Limb (tissue), 2 donors: Measurements from ENCODE around the gene GUCY2C.
A peak's percentile ranks its signal among the peaks of the same experiment; 100 is the strongest.
"Not testable (repeated sequence)": the region's sequence is repeated elsewhere in the genome, so short reads cannot be mapped to it uniquely, and the experiment has no call there.

Experiments
- DNase-seq, 2 donors: peaks; one replicate each; pipeline ENCODE4 v3.0.0-alpha.2; 2016; ENCODE audit errors: extremely low spot score in 2 of 2

Gene GUCY2C

GRCh38 chr12:14696265-14696741, at the start of gene GUCY2C:
GUCY2C (minus strand) TSS chr12:14696599; CDS start chr12:14696448, 151 bp downstream.
- no peak for DNase-seq

- DNase-seq: no peak
Measured at GRCh38 chr12:14743061-14743460, 46.7 kb upstream of the GUCY2C start.

- DNase-seq: no peak
Measured at GRCh38 chr12:14741942-14742341, 45.5 kb upstream of the GUCY2C start.

- no peak for DNase-seq
Measured at GRCh38 chr12:14741153-14741552, 44.8 kb upstream of the GUCY2C start.

- not testable (repeated sequence) for DNase-seq
Measured at GRCh38 chr12:14736441-14736840, 40.0 kb upstream of the GUCY2C start.

GRCh38 chr12:14731821-14732220, 35.4 kb upstream of the GUCY2C start:
- DNase-seq: no peak

GRCh38 chr12:14729586-14729985, 33.2 kb upstream of the GUCY2C start:
- no peak for DNase-seq

GRCh38 chr12:14723763-14724162, 27.4 kb upstream of the GUCY2C start:
- DNase-seq: no peak

GRCh38 chr12:14716848-14717444, 20.5 kb upstream of the GUCY2C start:
- DNase-seq: no peak

GRCh38 chr12:14714437-14714836, 18.0 kb upstream of the GUCY2C start:
- no peak for DNase-seq

GRCh38 chr12:14710632-14711320, 14.4 kb upstream of the GUCY2C start:
- no peak for DNase-seq

- DNase-seq: no peak
Measured at GRCh38 chr12:14701809-14702568, 5.6 kb upstream of the GUCY2C start.

- no peak for DNase-seq
Measured at GRCh38 chr12:14700935-14701334, 4.5 kb upstream of the GUCY2C start.

GRCh38 chr12:14699923-14700322, 3.5 kb upstream of the GUCY2C start:
- no peak for DNase-seq

GRCh38 chr12:14698555-14698954, 2.2 kb upstream of the GUCY2C start:
- no peak for DNase-seq

GRCh38 chr12:14695715-14696141, 671 bp downstream of the GUCY2C start:
- no peak for DNase-seq

GRCh38 chr12:14694970-14695369, 1.4 kb downstream of the GUCY2C start:
- DNase-seq: no peak

- DNase-seq: no peak
Measured at GRCh38 chr12:14694145-14694714, 2.2 kb downstream of the GUCY2C start.

- no peak for DNase-seq
Measured at GRCh38 chr12:14693116-14693515, 3.3 kb downstream of the GUCY2C start.

GRCh38 chr12:14691560-14691959, 4.8 kb downstream of the GUCY2C start:
- DNase-seq: peak in 1 of 2 donors; percentile 11

- no peak for DNase-seq
Measured at GRCh38 chr12:14689996-14690395, 6.4 kb downstream of the GUCY2C start.

GRCh38 chr12:14689144-14689543, 7.3 kb downstream of the GUCY2C start:
- DNase-seq: no peak
